ENCODE measurements around the gene STON1.

GRCh38 chr2:48527226-48527885, 2.6 kb upstream of the STON1 start:
- TF ChIP-seq CTCF (IDR thresholded peaks at IDR 0.05) (no peak), POLR2A (IDR thresholded peaks at IDR 0.05) (no peak)

Data from testis (tissue), 2 donors.